Neutrophil (primary cell): ENCODE results near the gene DGKG.
A peak's percentile ranks its signal among the peaks of the same experiment; 100 is the strongest.

Experiments used
- H3K27ac ChIP-seq: fragments of 200-600 bp; sonication (generic); 2 replicates; pipeline ENCODE4 v1.5.1; 2016; ENCODE audit warnings: mild to moderate bottlenecking, moderate library complexity
- H3K27me3 ChIP-seq: fragments of 200-600 bp; sonication (generic); 2 replicates; pipeline ENCODE4 v1.6.0; 2016; ENCODE audit warnings: mild to moderate bottlenecking
- H3K36me3 ChIP-seq: fragments of 200-600 bp; sonication (generic); 2 replicates; pipeline ENCODE4 v1.5.1; 2017
- H3K4me1 ChIP-seq, 2 experiments: fragments of 200-600 bp in 1 of 2; sonication (generic) in 1 of 2; 1 replicate in 1 of 2; 2 replicates in 1 of 2; pipeline versions ENCODE4 v1.5.1 to v1.6.1; 2013 to 2016; ENCODE audit warnings: low read depth in 1 of 2, low read length in 1 of 2, mild to moderate bottlenecking in 1 of 2, moderate library complexity in 1 of 2; ENCODE audit not compliant: control insufficient read depth in 1 of 2, insufficient read depth in 1 of 2
- H3K4me3 ChIP-seq, 2 experiments: fragments of 200-600 bp in 1 of 2; sonication (generic) in 1 of 2; 1 replicate in 1 of 2; 2 replicates in 1 of 2; pipeline ENCODE4 v1.5.1; 2013 to 2016; ENCODE audit warnings: low read depth in 1 of 2, low read length in 1 of 2, mild to moderate bottlenecking in 1 of 2, moderate library complexity in 1 of 2
- H3K9me3 ChIP-seq: fragments of 200-600 bp; sonication (generic); 2 replicates; pipeline ENCODE4 v1.5.1; 2016
- TF ChIP-seq, protein P1 (sequence below): fragments of 200-600 bp; sonication (generic); IDR thresholded peaks from 2 replicates; pipeline ENCODE4 v1.5.1; 2016; ENCODE audit warnings: antibody characterized with exemption

DGKG gene

DNA sequence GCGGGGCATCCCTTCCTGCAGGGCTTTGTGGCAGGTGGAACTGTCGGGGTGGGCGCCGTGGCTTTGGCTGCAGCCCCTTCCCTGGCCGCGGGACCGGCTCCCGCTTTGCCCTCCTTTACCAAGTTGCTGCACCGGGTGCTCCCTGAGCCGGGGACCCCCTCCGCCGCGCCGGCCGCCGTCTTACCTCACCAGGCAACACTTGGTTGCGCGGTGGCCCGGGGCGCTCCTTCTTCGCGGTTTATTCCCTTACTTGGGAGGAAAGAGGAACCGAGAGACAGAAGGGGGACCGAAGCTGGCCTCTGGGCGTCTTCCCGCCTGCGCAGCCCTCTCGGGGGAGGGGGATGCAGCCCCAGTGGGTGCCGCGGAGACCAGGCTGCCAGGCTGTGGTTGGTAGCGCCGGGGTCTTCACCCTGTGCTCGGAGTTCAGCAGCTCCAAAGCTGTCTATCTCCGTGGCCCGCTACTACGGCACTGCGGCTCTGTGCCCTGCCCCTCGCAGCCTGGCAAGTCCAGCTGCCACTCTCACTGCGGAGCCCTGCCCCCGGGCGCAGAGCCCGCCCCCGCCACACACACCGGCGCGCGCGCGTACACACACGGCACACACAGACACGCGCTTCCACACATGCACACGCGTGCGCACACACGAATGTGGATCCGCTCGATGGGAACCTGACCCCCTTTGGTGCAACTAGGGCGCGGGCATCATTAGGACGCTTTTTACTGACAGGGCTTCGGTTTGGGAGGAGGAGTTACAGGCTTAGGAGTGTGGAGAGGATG, at the start of gene DGKG:
Gene DGKG (minus strand): TSS at position 473 of the 775 bp plus-strand sequence. CDS start 41,775 bp downstream, outside the sequence.
- H3K36me3 ChIP-seq = no peaks in the 10 kb centered on the region
- peak within 1 kb of the TSS; percentile 84 for H3K27ac ChIP-seq
- no peaks in the 10 kb centered on the region for H3K27me3 ChIP-seq
- TF ChIP-seq, protein P1, sequence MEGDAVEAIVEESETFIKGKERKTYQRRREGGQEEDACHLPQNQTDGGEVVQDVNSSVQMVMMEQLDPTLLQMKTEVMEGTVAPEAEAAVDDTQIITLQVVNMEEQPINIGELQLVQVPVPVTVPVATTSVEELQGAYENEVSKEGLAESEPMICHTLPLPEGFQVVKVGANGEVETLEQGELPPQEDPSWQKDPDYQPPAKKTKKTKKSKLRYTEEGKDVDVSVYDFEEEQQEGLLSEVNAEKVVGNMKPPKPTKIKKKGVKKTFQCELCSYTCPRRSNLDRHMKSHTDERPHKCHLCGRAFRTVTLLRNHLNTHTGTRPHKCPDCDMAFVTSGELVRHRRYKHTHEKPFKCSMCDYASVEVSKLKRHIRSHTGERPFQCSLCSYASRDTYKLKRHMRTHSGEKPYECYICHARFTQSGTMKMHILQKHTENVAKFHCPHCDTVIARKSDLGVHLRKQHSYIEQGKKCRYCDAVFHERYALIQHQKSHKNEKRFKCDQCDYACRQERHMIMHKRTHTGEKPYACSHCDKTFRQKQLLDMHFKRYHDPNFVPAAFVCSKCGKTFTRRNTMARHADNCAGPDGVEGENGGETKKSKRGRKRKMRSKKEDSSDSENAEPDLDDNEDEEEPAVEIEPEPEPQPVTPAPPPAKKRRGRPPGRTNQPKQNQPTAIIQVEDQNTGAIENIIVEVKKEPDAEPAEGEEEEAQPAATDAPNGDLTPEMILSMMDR = no peak
- H3K4me3 ChIP-seq = peak within 1 kb of the TSS; percentile 82 to 92
- H3K9me3 ChIP-seq = no peaks in the 10 kb centered on the region
- H3K4me1 ChIP-seq = peaks cover 75 to 81% of the 10 kb centered on the region in 2 experiments

DNA sequence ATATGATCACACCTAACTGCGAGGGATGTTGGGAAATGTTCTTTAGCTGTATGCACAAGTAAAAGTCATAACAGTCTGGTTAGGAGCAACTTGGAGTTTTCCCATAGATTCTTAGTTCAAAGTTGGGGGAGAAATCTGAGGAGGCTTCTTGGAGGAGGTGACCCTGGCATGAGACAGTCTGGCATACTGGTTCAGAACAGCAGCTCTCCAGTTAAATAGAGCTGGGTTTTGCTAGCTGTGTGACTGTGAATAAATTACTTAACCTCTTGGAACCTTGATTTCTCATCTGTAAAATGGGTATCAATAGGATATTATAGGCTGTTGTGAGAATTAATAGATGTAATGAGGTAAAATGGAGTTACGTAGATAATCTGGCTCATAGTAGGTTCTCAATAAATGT, 49.1 kb upstream of the DGKG start:
- TF ChIP-seq, protein P1 = no peak
- H3K4me1 ChIP-seq = peaks cover 14 to 16% of the 10 kb centered on the region in 2 experiments

DNA sequence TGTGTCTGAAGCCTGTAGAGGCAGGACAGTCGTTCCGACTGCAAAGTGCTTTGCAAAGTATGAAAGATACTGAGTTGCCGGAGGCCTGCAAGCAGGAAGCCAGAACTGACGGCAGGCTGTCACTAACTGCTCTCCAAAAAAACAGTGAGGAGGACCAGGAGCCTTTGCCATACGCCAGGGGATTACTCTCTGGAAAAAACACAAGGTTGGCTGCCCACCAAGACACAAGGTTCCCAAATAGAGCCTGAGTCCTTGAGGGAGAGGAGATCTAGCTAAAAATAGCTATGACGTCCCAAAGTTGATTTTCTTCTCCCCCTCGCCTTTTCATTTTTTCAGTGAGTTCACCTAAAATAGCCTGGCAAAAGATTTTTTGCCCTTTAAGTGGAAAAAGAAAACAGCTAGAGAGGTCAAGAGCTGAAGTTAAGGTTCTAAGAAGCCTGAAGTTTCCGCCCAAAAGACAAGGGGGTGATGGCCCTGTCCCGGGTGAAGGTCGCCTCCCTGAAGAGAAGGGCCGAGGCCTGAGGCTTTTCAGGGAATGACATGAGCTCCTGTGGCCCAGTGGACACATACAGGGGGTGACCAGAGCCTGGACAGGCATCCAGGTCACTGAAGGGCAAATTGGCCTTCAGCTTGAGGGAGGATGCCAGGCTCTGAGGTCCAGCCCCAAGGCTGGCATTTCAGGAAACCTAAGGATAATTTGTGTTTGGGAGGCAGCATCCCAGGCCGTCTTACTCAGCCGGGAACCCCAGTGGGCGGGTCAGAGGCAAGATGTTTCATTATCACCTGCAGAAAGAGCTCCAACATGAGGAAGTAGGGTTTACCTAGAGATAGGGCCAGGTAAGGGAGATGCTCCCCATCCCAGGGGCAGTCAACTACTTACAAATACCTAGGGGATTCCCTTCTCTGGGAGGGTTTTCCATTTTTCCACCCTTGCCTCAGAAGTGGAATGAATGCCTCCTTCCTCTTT, 44.9 kb upstream of the DGKG start:
- no peaks in the 10 kb centered on the region for H3K9me3 ChIP-seq
- H3K36me3 ChIP-seq = no peaks in the 10 kb centered on the region
- H3K4me1 ChIP-seq = no peaks in the 10 kb centered on the region
- TF ChIP-seq, protein P1 = no peak
- H3K4me3 ChIP-seq = no peak overlapping the region
- H3K27ac ChIP-seq = no peak overlapping the region
- no peaks in the 10 kb centered on the region for H3K27me3 ChIP-seq

More for the DNA sequence above, 49.1 kb upstream of the DGKG start:
- no peak overlapping the region for H3K27ac ChIP-seq
- H3K27me3 ChIP-seq = no peaks in the 10 kb centered on the region
- no peak overlapping the region for H3K4me3 ChIP-seq
- no peaks in the 10 kb centered on the region for H3K9me3 ChIP-seq
- no peaks in the 10 kb centered on the region for H3K36me3 ChIP-seq

DNA sequence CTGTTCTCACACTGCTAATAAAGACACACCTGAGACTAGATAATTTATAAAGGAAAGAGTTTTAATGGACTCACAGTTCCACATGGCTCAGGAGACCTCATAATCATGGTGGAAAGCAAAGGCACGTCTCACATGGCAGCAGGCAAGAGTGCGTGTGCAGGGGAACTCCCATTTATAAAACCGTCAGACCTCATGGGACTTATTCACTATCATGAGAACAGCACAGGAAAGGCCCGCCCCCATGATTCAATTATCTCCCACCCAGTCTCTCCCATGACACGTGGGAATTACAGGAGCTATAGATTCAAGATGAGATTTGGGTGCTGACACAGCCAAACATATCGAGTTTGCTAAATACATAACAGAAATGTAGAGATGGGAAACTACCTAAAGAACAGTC, 39.5 kb upstream of the DGKG start:
- no peaks in the 10 kb centered on the region for H3K4me1 ChIP-seq
- no peak overlapping the region for H3K27ac ChIP-seq
- no peaks in the 10 kb centered on the region for H3K9me3 ChIP-seq
- H3K4me3 ChIP-seq = no peak overlapping the region
- TF ChIP-seq, protein P1 = no peak
- no peaks in the 10 kb centered on the region for H3K27me3 ChIP-seq
- H3K36me3 ChIP-seq = no peaks in the 10 kb centered on the region

DNA sequence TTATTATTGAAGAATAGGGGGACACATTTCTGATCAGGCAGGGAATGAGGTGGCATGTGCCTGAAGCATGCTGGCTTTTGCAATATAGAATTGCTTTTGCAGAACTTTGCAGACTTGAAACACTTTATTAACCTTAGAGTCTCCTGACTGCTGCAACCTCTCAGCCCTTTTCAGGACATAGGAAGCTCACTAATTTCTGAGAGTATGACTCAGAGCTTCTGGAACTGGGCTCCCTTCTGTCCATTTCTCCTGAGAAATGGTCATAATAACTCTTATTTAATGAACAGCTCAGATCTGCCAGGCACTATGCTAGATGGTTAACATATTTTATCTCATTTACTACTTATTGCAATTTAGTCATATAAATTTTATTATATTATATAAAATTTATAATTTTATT, 38.6 kb upstream of the DGKG start:
- H3K9me3 ChIP-seq = no peaks in the 10 kb centered on the region
- TF ChIP-seq, protein P1 = no peak

More for the DNA sequence above, 38.6 kb upstream of the DGKG start:
- no peak overlapping the region for H3K27ac ChIP-seq
- no peaks in the 10 kb centered on the region for H3K36me3 ChIP-seq
- no peaks in the 10 kb centered on the region for H3K4me1 ChIP-seq
- no peak overlapping the region for H3K4me3 ChIP-seq
- H3K27me3 ChIP-seq = no peaks in the 10 kb centered on the region
